Small intestine (tissue), 7 donors: ENCODE data around the gene BRMS1. TPM values are rescaled to one million over a fixed set of nuclear protein-coding genes. Genes with fewer than 3 reads are reported as not detected.
"Not testable (repeated sequence)": the region's sequence is repeated elsewhere in the genome, so short reads cannot be mapped to it uniquely, and the experiment has no call there.

Experiments used
- DNase-seq, 2 donors: peaks; one replicate each; pipeline versions ENCODE4 v3.0.0 to v3.0.0-alpha.2; 2013
- FAIRE-seq: peaks from 2 replicates; lab custom pipeline; 2012; peaks lifted over from hg19 to GRCh38; lab: Jason Lieb, UNC
- H3K27ac ChIP-seq, 3 donors: one replicate each; pipeline ENCODE4 v1.5.1; 2013; ENCODE audit warnings: low read length in 2 of 3, mild to moderate bottlenecking in 2 of 3, control low read depth in 1 of 3, inconsistent platforms in 1 of 3, low read depth in 1 of 3, moderate library complexity in 1 of 3
- H3K27me3 ChIP-seq, 3 donors: one replicate each; pipeline ENCODE4 v1.6.1; 2013; ENCODE audit warnings: low read length in 3 of 3, inconsistent platforms in 1 of 3; ENCODE audit not compliant: control insufficient read depth in 3 of 3, insufficient read depth in 3 of 3
- H3K36me3 ChIP-seq, 3 donors: one replicate each; pipeline ENCODE4 v1.6.1; 2013; ENCODE audit warnings: low read length in 3 of 3, inconsistent platforms in 1 of 3, low read depth in 1 of 3, mild to moderate bottlenecking in 1 of 3, moderate library complexity in 1 of 3; ENCODE audit not compliant: control insufficient read depth in 3 of 3, insufficient read depth in 2 of 3
- H3K4me1 ChIP-seq, 3 donors: one replicate each; pipeline ENCODE4 v1.6.1; 2013; ENCODE audit warnings: low read length in 2 of 3, inconsistent platforms in 1 of 3, low read depth in 1 of 3, mild to moderate bottlenecking in 1 of 3, moderate library complexity in 1 of 3; ENCODE audit not compliant: control insufficient read depth in 3 of 3, insufficient read depth in 2 of 3
- H3K4me3 ChIP-seq, 3 donors: one replicate each; pipeline ENCODE4 v1.5.1; 2013; ENCODE audit warnings: low read length in 3 of 3, control low read depth in 1 of 3, inconsistent platforms in 1 of 3, low read depth in 1 of 3, mild to moderate bottlenecking in 1 of 3, moderate library complexity in 1 of 3
- H3K9me3 ChIP-seq, 2 donors: one replicate each; pipeline ENCODE4 v1.6.1; 2013; ENCODE audit warnings: low read depth in 1 of 2, low read length in 1 of 2; ENCODE audit not compliant: control insufficient read depth in 2 of 2, insufficient read depth in 1 of 2
- WGBS, 3 donors: extraction: QIAGEN DNeasy Blood & Tissue Kit; methylation state at CpG; one replicate each; pipeline ENCODE4 v1.1.7; 2013; 5-methylcytosine and 5-hydroxymethylcytosine counted together
- polyA plus RNA-seq, 4 donors: library from polyadenylated mRNA; stranded (reverse) in 3 of 4; unstranded in 1 of 4; fragments of 200-250 nt in 3 of 4; fragments of 120-200 nt in 1 of 4; gene quantifications; one replicate each; pipeline versions ENCODE4 v1.2.1 to v1.2.3, GENCODE V29; 2013
- donor health status: healthy with polysubstance abuse.
- donor health status: control.
- donor health status: control.
- donor health status: Bipolar disorder and iron deficiency.
- donor health status: healthy.

Gene BRMS1
- polyA plus RNA-seq, 4 donors, result 33.5 to 77.5 (median 72.7) TPM

DNA sequence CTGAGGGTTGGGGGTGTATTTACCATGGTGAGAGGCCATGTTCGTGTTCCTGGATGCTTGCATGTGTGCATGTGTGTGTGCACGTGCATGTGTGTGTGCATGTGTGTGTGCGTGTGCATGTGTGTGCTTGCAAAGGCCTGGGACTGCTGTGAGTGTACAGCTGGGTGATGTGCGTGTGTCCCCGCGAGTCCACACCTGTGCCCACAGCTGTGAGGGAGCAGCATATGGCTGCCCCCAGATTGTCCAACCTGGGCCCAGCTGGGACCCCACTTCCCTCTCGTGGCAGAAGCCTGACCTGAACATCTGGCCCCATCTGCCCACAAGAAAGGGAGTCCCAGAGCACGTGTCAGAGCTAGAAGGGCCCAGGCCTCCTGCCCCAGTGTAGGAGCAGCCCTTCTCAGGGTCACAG lies 19.6 kb downstream of the BRMS1 start:
- H3K4me1 ChIP-seq, result peaks cover 0 to 15% (median 0%) of the 10 kb centered on the region in 3 donors
- no peaks in the 10 kb centered on the region for H3K9me3 ChIP-seq
- peak overlapping the region in 1 of 3 donors; percentile 36 for H3K27ac ChIP-seq
- FAIRE-seq (no peak), DNase-seq (no peak)
- H3K27me3 ChIP-seq, result no peaks in the 10 kb centered on the region
- WGBS, 3 donors, result 78 to 84% (median 82%) methylated on average over 8 of the region's 8 CpGs
- H3K4me3 ChIP-seq, result no peak overlapping the region
- H3K36me3 ChIP-seq, result no peaks in the 10 kb centered on the region

DNA sequence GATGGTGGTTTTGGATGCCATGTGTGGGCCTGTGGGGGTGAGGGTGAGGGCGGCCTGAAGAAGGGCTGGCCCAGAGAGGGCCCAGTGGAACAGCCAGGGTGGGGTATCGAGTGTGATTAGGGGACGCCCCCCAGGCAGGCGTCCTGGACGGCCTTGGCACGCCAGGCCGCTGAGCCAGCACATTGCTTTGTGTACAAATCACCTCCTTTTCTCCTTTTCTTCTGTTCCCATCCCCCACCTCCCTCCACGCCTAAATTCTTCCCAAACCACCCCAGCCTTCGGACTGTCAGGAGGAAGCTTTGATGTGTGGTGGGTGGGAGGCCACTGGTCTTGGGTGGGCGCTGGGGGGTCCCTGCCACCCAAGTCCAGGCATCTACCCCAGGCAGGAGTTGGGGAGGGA lies 20.2 kb downstream of the BRMS1 start:
- H3K27ac ChIP-seq, result no peak overlapping the region
- 71 to 81% (median 75%) methylated on average over 9 to 10 of the region's 10 CpGs for WGBS, 3 donors
- H3K4me1 ChIP-seq, result peaks cover 0 to 15% (median 0%) of the 10 kb centered on the region in 3 donors
- peaks cover 0 to under 1% of the 10 kb centered on the region in 2 donors for H3K9me3 ChIP-seq
- H3K27me3 ChIP-seq, result no peaks in the 10 kb centered on the region
- DNase-seq (no peak), FAIRE-seq (no peak)
- no peak overlapping the region for H3K4me3 ChIP-seq
- no peaks in the 10 kb centered on the region for H3K36me3 ChIP-seq

DNA sequence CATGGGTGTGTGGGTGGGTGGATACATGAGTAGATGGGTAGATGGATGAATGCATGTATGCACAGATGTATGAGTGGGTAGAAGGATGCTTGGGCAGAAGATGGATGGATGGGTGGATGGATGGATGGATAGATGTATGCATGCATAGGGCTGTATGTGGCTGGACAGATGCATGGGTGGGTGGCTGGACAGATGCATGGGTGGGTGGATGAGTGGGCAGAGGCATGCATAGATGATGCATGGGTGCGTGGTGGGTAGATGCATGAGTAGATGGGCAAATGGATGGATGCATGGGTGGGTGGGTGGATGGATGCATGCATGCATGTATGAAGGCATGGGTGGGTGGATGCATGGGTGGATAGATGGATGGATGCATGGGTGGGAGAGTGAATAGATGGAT lies 21.2 kb downstream of the BRMS1 start:
- Histone ChIP-seq H3K27ac (no peak overlapping the region), H3K36me3 (no peaks in the 10 kb centered on the region), H3K27me3 (no peaks in the 10 kb centered on the region), H3K4me3 (no peak overlapping the region), H3K4me1 (peaks cover 0 to 20% (median 0%) of the 10 kb centered on the region in 3 donors), H3K9me3 (peaks cover 0 to 3% of the 10 kb centered on the region in 2 donors)
- no peak for DNase-seq
- no peak for FAIRE-seq
- WGBS, 3 donors, result 96 to 100% (median 100%) methylated on average over 1 of the region's 1 CpG

DNA sequence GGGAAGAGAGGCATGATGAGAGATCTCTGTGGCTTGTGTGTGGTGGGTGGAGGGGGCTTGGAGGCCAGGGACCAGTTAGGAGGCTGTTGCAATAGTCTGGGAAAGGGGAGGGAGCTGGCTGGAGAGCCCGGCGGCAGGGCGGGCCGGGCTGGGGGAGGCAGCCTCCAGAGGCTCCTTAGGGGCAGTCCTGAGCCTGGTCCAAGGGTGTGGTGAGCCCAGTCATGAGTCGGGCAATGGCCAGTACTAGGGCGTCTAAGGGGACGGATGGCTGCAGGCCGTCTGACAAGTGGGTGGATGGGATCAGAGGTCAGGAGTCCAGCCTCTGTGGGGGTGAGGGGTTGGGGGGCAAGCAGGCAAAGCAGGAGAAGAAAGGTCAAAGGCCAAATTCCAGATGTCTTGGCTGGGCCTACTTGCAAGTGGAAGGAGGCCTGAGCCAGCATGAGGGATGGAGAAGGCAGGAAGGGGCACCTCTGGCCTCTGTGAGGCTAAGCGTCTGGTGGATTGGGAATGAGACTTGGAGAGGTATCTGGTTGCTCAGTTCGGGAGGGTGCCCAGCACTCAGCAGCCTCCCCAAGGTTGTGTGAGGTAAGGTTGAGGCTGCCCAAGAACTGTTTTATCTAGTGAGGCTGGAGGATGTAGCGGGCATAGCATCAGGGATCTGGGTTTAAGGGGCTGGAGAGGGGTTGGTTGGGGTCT lies 22.0 kb downstream of the BRMS1 start:
- H3K27me3 ChIP-seq, result no peaks in the 10 kb centered on the region
- FAIRE-seq (no peak), DNase-seq (no peak)
- H3K9me3 ChIP-seq, result peaks cover 0 to 3% of the 10 kb centered on the region in 2 donors
- H3K36me3 ChIP-seq, result no peaks in the 10 kb centered on the region
- peaks cover 0 to 24% (median 0%) of the 10 kb centered on the region in 3 donors for H3K4me1 ChIP-seq
- WGBS, 3 donors, result 77 to 82% (median 82%) methylated on average over 7 to 11 of the region's 11 CpGs
- no peak overlapping the region for H3K4me3 ChIP-seq
- H3K27ac ChIP-seq, result no peak overlapping the region

DNA sequence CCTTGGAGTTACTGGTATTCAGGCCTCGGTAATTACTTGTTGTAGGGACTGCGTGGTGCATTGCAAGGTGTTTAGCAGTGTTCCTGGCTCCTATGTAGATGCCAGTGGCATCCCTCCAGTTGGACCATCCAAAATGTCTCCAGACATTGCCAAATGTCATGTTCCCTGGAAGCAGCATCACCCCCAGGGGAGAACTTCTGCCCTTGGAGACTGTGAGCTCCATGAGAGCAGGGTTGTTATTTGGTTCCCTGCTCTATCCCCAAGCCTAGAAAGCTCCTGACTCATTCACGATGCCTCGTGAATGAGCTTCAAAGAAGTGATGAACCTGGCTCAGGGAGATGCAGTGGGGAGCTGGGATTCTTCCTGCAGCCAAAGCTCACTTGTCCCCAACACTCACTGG lies 23.3 kb downstream of the BRMS1 start:
- Histone ChIP-seq H3K27ac (no peak overlapping the region), H3K4me1 (peaks cover 0 to 23% (median 3%) of the 10 kb centered on the region in 3 donors), H3K27me3 (no peaks in the 10 kb centered on the region), H3K36me3 (no peaks in the 10 kb centered on the region), H3K4me3 (no peak overlapping the region), H3K9me3 (peaks cover 0 to 3% of the 10 kb centered on the region in 2 donors)
- WGBS, 3 donors, result 89 to 95% (median 90%) methylated on average over 4 of the region's 4 CpGs
- DNase-seq (no peak), FAIRE-seq (no peak)

DNA sequence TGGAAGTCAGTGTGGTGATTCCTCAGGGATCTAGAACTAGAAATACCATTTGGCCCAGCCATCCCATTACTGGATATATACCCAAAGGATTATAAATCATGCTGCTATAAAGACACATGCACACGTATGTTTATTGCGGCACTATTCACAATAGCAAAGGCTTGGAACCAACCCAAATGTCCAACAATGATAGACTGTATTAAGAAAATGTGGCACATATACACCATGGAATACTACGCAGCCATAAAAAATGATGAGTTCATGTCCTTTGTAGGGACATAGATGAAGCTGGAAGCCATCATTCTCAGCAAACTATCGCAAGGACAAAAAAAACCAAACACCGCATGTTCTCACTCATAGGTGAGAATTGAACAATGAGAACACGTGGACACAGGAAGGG lies 24.2 kb downstream of the BRMS1 start:
- H3K27ac ChIP-seq, H3K9me3 ChIP-seq, FAIRE-seq, DNase-seq, H3K27me3 ChIP-seq, H3K4me3 ChIP-seq, H3K36me3 ChIP-seq: not testable (repeated sequence)
- WGBS, 3 donors, result 85 to 89% (median 89%) methylated on average over 6 of the region's 6 CpGs
- H3K4me1 ChIP-seq, result peaks cover 0 to 20% (median 3%) of the 10 kb centered on the region in 3 donors

DNA sequence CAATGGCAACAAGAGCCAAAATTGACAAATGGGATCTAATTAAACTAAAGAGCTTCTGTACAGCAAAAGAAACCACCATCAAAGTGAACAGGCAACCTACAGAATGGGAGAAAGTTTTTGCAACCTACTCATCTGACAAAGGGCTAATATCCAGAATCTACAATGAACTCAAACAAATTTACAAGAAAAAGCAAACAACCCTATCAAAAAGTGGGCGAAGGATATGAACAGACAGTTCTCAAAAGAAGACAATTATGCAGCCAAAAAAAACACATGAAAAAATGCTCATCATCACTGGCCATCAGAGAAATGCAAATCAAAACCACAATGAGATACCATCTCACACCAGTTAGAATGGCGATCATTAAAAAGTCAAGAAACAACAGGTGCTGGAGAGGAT lies 24.6 kb downstream of the BRMS1 start:
- H3K27ac ChIP-seq, H3K9me3 ChIP-seq, FAIRE-seq, H3K27me3 ChIP-seq, H3K4me3 ChIP-seq, DNase-seq, H3K36me3 ChIP-seq: not testable (repeated sequence)
- H3K4me1 ChIP-seq, result peaks cover 0 to 20% (median 3%) of the 10 kb centered on the region in 3 donors
- 69 to 96% (median 95%) methylated on average over 1 to 2 of the region's 2 CpGs for WGBS, 3 donors

DNA sequence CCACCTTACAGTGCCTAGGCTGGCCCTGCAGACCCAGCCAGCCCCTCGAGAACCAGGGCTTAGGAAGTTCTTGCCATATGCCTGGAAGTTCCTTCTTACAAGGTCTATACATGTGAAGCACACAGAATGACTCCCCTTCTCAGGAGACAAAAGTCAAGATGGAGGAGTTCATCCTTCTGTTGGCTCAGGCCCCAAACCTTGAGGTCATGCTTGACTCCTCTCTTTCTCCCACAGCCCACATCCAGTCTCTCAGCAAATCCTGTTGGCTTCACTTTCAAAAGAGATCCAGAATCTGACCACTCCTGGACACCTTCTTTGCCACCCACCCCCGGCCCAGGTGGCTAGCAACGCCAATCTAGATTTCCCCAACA lies 26.3 kb downstream of the BRMS1 start:
- DNase-seq, result no peak
- H3K27ac ChIP-seq, result peak overlapping the region; percentile 34 to 90 (median 67)

More for the DNA sequence above, 26.3 kb downstream of the BRMS1 start:
- peaks cover 0 to 4% (median 0%) of the 10 kb centered on the region in 3 donors for H3K36me3 ChIP-seq
- H3K9me3 ChIP-seq, result peaks cover 0 to 3% of the 10 kb centered on the region in 2 donors
- WGBS, 3 donors, result 75 to 84% (median 83%) methylated on average over 3 of the region's 3 CpGs
- no peaks in the 10 kb centered on the region for H3K27me3 ChIP-seq
- peaks cover 0 to 27% (median 3%) of the 10 kb centered on the region in 3 donors for H3K4me1 ChIP-seq
- no peak overlapping the region for H3K4me3 ChIP-seq
- FAIRE-seq, result no peak
